H9 (cell line): ENCODE results near the gene CA12. TPM values are rescaled to one million over a fixed set of nuclear protein-coding genes. Genes with fewer than 3 reads are reported as not detected.
A peak's percentile ranks its signal among the peaks of the same experiment; 100 is the strongest.

ENCODE experiments used
- DNase-seq: peaks from one replicate; pipeline ENCODE4 v3.0.0-alpha.2; 2017
- H2AFZ ChIP-seq: one replicate; pipeline ENCODE4 v1.6.1; 2013; ENCODE audit warnings: mild to moderate bottlenecking, low read length, control low read depth, moderate library complexity
- H2AK5ac ChIP-seq: 2 replicates; pipeline ENCODE4 v1.6.1; 2013; ENCODE audit warnings: low read length, control low read depth, mixed read lengths; ENCODE audit not compliant: insufficient read length
- H2BK120ac ChIP-seq: one replicate; pipeline ENCODE4 v1.6.1; 2013; ENCODE audit warnings: low read depth, mild to moderate bottlenecking, low read length, control low read depth, inconsistent platforms; ENCODE audit not compliant: poor library complexity, severe bottlenecking
- H2BK12ac ChIP-seq: 2 replicates; pipeline ENCODE4 v1.6.1; 2013; ENCODE audit warnings: low read length, control low read depth, mixed read lengths, low read depth; ENCODE audit not compliant: insufficient read length
- H2BK15ac ChIP-seq: 2 replicates; pipeline ENCODE4 v1.6.1; 2013; ENCODE audit warnings: low read depth, low read length, control low read depth
- H2BK20ac ChIP-seq: one replicate; pipeline ENCODE4 v1.6.1; 2013; ENCODE audit warnings: low read depth, mild to moderate bottlenecking, low read length, control low read depth, inconsistent platforms; ENCODE audit not compliant: poor library complexity, severe bottlenecking
- H2BK5ac ChIP-seq: 2 replicates; pipeline ENCODE4 v1.6.1; 2013; ENCODE audit warnings: low read length, control low read depth, mixed read lengths; ENCODE audit not compliant: insufficient read length
- H3K14ac ChIP-seq: 2 replicates; pipeline ENCODE4 v1.6.1; 2013; ENCODE audit warnings: low read length, control low read depth; ENCODE audit not compliant: insufficient read depth
- H3K18ac ChIP-seq: 2 replicates; pipeline ENCODE4 v1.6.1; 2013; ENCODE audit warnings: low read depth, mild to moderate bottlenecking, mixed read lengths, low read length, control low read depth; ENCODE audit not compliant: insufficient read length
- H3K23ac ChIP-seq: 2 replicates; pipeline ENCODE4 v1.6.1; 2013; ENCODE audit warnings: low read length, control low read depth, mixed read lengths, low read depth; ENCODE audit not compliant: insufficient read length
- H3K23me2 ChIP-seq: 2 replicates; pipeline ENCODE4 v1.6.1; 2013; ENCODE audit warnings: low read depth, mild to moderate bottlenecking, mixed read lengths, low read length, control low read depth; ENCODE audit not compliant: insufficient read length, poor library complexity, severe bottlenecking
- H3K27ac ChIP-seq: 2 replicates; pipeline ENCODE4 v1.5.1; 2013; ENCODE audit warnings: low read length, control low read depth, mixed read lengths, low read depth; ENCODE audit not compliant: insufficient read length
- H3K27me3 ChIP-seq: 2 replicates; pipeline ENCODE4 v1.6.1; 2013; ENCODE audit warnings: low read length, control low read depth, inconsistent platforms; ENCODE audit not compliant: insufficient read depth
- H3K4ac ChIP-seq: 2 replicates; pipeline ENCODE4 v1.6.1; 2013; ENCODE audit warnings: low read depth, mild to moderate bottlenecking, control low read depth, inconsistent platforms, low read length, moderate library complexity
- H3K4me1 ChIP-seq: 2 replicates; pipeline ENCODE4 v1.6.1; 2013; ENCODE audit warnings: low read length, control low read depth, inconsistent platforms; ENCODE audit not compliant: insufficient read depth
- H3K4me2 ChIP-seq: 2 replicates; pipeline ENCODE4 v1.6.1; 2013; ENCODE audit warnings: low read length, control low read depth, mixed read lengths; ENCODE audit not compliant: insufficient read length, insufficient read depth
- H3K56ac ChIP-seq: 2 replicates; pipeline ENCODE4 v1.6.1; 2013; ENCODE audit warnings: low read depth, mild to moderate bottlenecking, mixed read lengths, low read length, control low read depth; ENCODE audit not compliant: insufficient read length
- H3K79me1 ChIP-seq: 2 replicates; pipeline ENCODE4 v1.6.1; 2013; ENCODE audit warnings: low read depth, mild to moderate bottlenecking, moderate library complexity, low read length, control low read depth, inconsistent platforms; ENCODE audit not compliant: insufficient read depth, poor library complexity, severe bottlenecking
- H3K79me2 ChIP-seq: 2 replicates; pipeline ENCODE4 v1.6.1; 2013; ENCODE audit warnings: low read length, control low read depth, inconsistent platforms; ENCODE audit not compliant: insufficient read depth
- H3K9ac ChIP-seq: 2 replicates; pipeline ENCODE4 v1.6.1; 2013; ENCODE audit warnings: low read length, control low read depth, mixed read lengths; ENCODE audit not compliant: insufficient read length; ENCODE audit errors: extremely low read depth
- H3K9me3 ChIP-seq: one replicate; pipeline ENCODE4 v1.6.1; 2013; ENCODE audit warnings: low read depth, low read length, inconsistent platforms; ENCODE audit not compliant: control insufficient read depth
- H3T11ph ChIP-seq: one replicate; pipeline ENCODE4 v1.6.1; 2013; ENCODE audit warnings: mild to moderate bottlenecking, low read length, control low read depth, inconsistent platforms
- H4K20me1 ChIP-seq: one replicate; pipeline ENCODE4 v1.6.1; 2013; ENCODE audit not compliant: control insufficient read depth, insufficient read length, insufficient read depth
- H4K5ac ChIP-seq: 2 replicates; pipeline ENCODE4 v1.6.1; 2013; ENCODE audit warnings: low read depth, mild to moderate bottlenecking, mixed read lengths, low read length, control low read depth; ENCODE audit not compliant: insufficient read length
- H4K8ac ChIP-seq: replicated peaks from 2 replicates; pipeline ENCODE4 v1.6.1; 2013; ENCODE audit warnings: low read length, control low read depth, mixed read lengths, low read depth; ENCODE audit not compliant: insufficient read length
- H4K91ac ChIP-seq: 2 replicates; pipeline ENCODE4 v1.6.1; 2013; ENCODE audit warnings: low read depth, mild to moderate bottlenecking, moderate library complexity, mixed read lengths, low read length, control low read depth; ENCODE audit not compliant: insufficient read length
- H3K27ac Mint-ChIP-seq, 3 experiments: 2 replicates in 2 of 3; 3 replicates in 1 of 3; pipeline ENCODE4 v1.8.0; 2020 to 2021; ENCODE audit warnings: mixed read lengths in 3 of 3, mild to moderate bottlenecking in 1 of 3, moderate library complexity in 1 of 3
- H3K27me3 Mint-ChIP-seq: 2 replicates; pipeline ENCODE4 v1.8.0; 2021; ENCODE audit warnings: low read depth, mild to moderate bottlenecking, moderate library complexity, mixed read lengths
- H3K36me3 Mint-ChIP-seq, 3 experiments: 2 replicates in 2 of 3; 3 replicates in 1 of 3; pipeline ENCODE4 v1.8.0; 2020 to 2021; ENCODE audit warnings: low read depth in 3 of 3, mixed read lengths in 3 of 3; ENCODE audit not compliant: insufficient read depth in 1 of 3
- H3K4me1 Mint-ChIP-seq, 2 experiments: 2 replicates each; pipeline ENCODE4 v1.8.0; 2020; ENCODE audit warnings: mixed read lengths in 2 of 2
- H3K4me3 Mint-ChIP-seq, 2 experiments: 2 replicates in 1 of 2; 3 replicates in 1 of 2; pipeline ENCODE4 v1.8.0; 2020 to 2021; ENCODE audit warnings: mild to moderate bottlenecking in 2 of 2, mixed read lengths in 2 of 2, moderate library complexity in 1 of 2
- H3K9me3 Mint-ChIP-seq, 2 experiments: 2 replicates in 1 of 2; 3 replicates in 1 of 2; pipeline ENCODE4 v1.8.0; 2020; ENCODE audit warnings: mild to moderate bottlenecking in 2 of 2, mixed read lengths in 2 of 2, moderate library complexity in 1 of 2
- WGBS: extraction: QIAGEN DNeasy Blood & Tissue Kit; methylation state at CpG from one replicate; pipeline ENCODE4 v1.1.7; 2013; ENCODE audit warnings: missing lambda C conversion rate, low lambda C conversion rate, mixed read lengths; ENCODE audit not compliant: insufficient read length; ENCODE audit errors: extremely low coverage; 5-methylcytosine and 5-hydroxymethylcytosine counted together
- total RNA-seq: library from RNA; stranded (reverse); gene quantifications from 2 replicates; pipeline ENCODE4 v1.2.1, GENCODE V29; 2021
- TF ChIP-seq, protein P1 (sequence below): fragments of 200-600 bp; sonication (generic); conservative IDR thresholded peaks from 3 replicates; pipeline ENCODE4 v1.8.0; 2021; ENCODE audit warnings: antibody characterized with exemption, mild to moderate bottlenecking

CA12 gene
- total RNA-seq, 1 experiment from 2014 or later: 0.68 TPM

- Histone ChIP-seq H3K4me2 (no peak overlapping the region), H3K23ac (no peak overlapping the region), H2AK5ac (no peak overlapping the region), H2BK15ac (no peak overlapping the region), H4K8ac (no peak overlapping the region), H2BK5ac (no peak overlapping the region), H4K20me1 (no peaks in the 10 kb centered on the region), H3K18ac (no peak overlapping the region), H4K5ac (no peak overlapping the region), H3T11ph (no peak overlapping the region), H3K4me1 (no peaks in the 10 kb centered on the region), H3K14ac (no peak overlapping the region), H3K27ac (no peak overlapping the region), H3K9ac (no peak overlapping the region), H3K23me2 (no peaks in the 10 kb centered on the region), H3K27me3 (no peaks in the 10 kb centered on the region), H2AFZ (no peak overlapping the region), H3K9me3 (no peaks in the 10 kb centered on the region), H2BK12ac (no peak overlapping the region), H3K4ac (no peak overlapping the region), H2BK120ac (no peak overlapping the region), H3K56ac (no peak overlapping the region), H2BK20ac (no peak overlapping the region), H3K79me2 (no peaks in the 10 kb centered on the region), H4K91ac (no peak overlapping the region), H3K79me1 (no peaks in the 10 kb centered on the region)
- Mint-ChIP-seq H3K9me3 (no peaks in the 10 kb centered on the region), H3K27me3 (peaks cover 20% of the 10 kb centered on the region), H3K4me3 (no peak overlapping the region), H3K36me3 (no peaks in the 10 kb centered on the region; a peak in 1 of 7 replicates), H3K27ac (peak overlapping the region in 1 of 3 experiments; percentile 10; a peak in 1 of 7 replicates), H3K4me1 (peaks cover 21 to 31% of the 10 kb centered on the region in 2 experiments)
- WGBS: no CpG with 5 or more reads among the region's 9 CpGs
- TF ChIP-seq, protein P1, sequence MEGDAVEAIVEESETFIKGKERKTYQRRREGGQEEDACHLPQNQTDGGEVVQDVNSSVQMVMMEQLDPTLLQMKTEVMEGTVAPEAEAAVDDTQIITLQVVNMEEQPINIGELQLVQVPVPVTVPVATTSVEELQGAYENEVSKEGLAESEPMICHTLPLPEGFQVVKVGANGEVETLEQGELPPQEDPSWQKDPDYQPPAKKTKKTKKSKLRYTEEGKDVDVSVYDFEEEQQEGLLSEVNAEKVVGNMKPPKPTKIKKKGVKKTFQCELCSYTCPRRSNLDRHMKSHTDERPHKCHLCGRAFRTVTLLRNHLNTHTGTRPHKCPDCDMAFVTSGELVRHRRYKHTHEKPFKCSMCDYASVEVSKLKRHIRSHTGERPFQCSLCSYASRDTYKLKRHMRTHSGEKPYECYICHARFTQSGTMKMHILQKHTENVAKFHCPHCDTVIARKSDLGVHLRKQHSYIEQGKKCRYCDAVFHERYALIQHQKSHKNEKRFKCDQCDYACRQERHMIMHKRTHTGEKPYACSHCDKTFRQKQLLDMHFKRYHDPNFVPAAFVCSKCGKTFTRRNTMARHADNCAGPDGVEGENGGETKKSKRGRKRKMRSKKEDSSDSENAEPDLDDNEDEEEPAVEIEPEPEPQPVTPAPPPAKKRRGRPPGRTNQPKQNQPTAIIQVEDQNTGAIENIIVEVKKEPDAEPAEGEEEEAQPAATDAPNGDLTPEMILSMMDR: no peak
- no peak for DNase-seq
These were observed 7.6 kb downstream of the CA12 start for GRCh38 chr15:63373866-63374548.
